ENCODE measurements around the gene LRP11. TPM values are rescaled to one million over a fixed set of nuclear protein-coding genes. Genes with fewer than 3 reads are reported as not detected.

The LRP11 gene
- total RNA-seq, 2 experiments from 2014 or later = 1.9 TPM

GRCh38 chr6:149842331-149842730 is 21.8 kb downstream of the LRP11 start:
- Mint-ChIP-seq H3K27me3 (peaks cover 1% of the 10 kb centered on the region), H3K36me3 (ENCODE audit: low read depth) (no peaks in the 10 kb centered on the region), H3K27ac (no peak overlapping the region), H3K4me3 (no peak overlapping the region), H3K9me3 (no peaks in the 10 kb centered on the region), H3K4me1 (ENCODE audit: low read depth) (no peaks in the 10 kb centered on the region)
- ChIA-PET POLR2A (no interaction called here), CTCF (no interaction called here)
- DNase-seq (no peak), ATAC-seq (no peak)
- intact Hi-C loops (cut with micrococcal nuclease) = no loop called here
- TF ChIP-seq, protein P1, sequence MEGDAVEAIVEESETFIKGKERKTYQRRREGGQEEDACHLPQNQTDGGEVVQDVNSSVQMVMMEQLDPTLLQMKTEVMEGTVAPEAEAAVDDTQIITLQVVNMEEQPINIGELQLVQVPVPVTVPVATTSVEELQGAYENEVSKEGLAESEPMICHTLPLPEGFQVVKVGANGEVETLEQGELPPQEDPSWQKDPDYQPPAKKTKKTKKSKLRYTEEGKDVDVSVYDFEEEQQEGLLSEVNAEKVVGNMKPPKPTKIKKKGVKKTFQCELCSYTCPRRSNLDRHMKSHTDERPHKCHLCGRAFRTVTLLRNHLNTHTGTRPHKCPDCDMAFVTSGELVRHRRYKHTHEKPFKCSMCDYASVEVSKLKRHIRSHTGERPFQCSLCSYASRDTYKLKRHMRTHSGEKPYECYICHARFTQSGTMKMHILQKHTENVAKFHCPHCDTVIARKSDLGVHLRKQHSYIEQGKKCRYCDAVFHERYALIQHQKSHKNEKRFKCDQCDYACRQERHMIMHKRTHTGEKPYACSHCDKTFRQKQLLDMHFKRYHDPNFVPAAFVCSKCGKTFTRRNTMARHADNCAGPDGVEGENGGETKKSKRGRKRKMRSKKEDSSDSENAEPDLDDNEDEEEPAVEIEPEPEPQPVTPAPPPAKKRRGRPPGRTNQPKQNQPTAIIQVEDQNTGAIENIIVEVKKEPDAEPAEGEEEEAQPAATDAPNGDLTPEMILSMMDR (IDR thresholded peaks at IDR 0.05) = no peak

GRCh38 chr6:149840345-149841075 is 23.6 kb downstream of the LRP11 start:
- CTCF ChIA-PET = interaction anchor here (0.6 to 1.8 kb wide), 20 partner anchors 9 to 231 kb away, joined by 3 to 7 read pairs (median 3); partner anchors contain the start of genes RAET1E and RAET1L
- intact Hi-C loops (cut with micrococcal nuclease) = no loop called here
- peaks cover 2% of the 10 kb centered on the region for H3K27me3 Mint-ChIP-seq
- ATAC-seq = peak; percentile 89
- POLR2A ChIA-PET = no interaction called here
- TF ChIP-seq, protein P1 (IDR thresholded peaks at IDR 0.05) = peak; percentile 67
- no peak overlapping the region for H3K4me3 Mint-ChIP-seq
- no peak overlapping the region for H3K27ac Mint-ChIP-seq
- H3K9me3 Mint-ChIP-seq = no peaks in the 10 kb centered on the region
- DNase-seq = peak; percentile 74
- no peaks in the 10 kb centered on the region for H3K36me3 Mint-ChIP-seq (ENCODE audit: low read depth)
- H3K4me1 Mint-ChIP-seq (ENCODE audit: low read depth) = no peaks in the 10 kb centered on the region

GRCh38 chr6:149834513-149835481 is 29.4 kb downstream of the LRP11 start:
- peaks cover 2% of the 10 kb centered on the region for H3K27me3 Mint-ChIP-seq
- H3K27ac Mint-ChIP-seq = no peak overlapping the region
- CTCF ChIA-PET = interaction anchor here (0.7 to 2.5 kb wide), 19 partner anchors 8 to 182 kb away, joined by 3 to 16 read pairs (median 4); no protein-coding TSS in a partner anchor
- ATAC-seq = peak; percentile 76
- no peaks in the 10 kb centered on the region for H3K4me1 Mint-ChIP-seq (ENCODE audit: low read depth)
- TF ChIP-seq, protein P1 (IDR thresholded peaks at IDR 0.05) = peak; percentile 91
- POLR2A ChIA-PET = no interaction called here
- peak; percentile 82 for DNase-seq
- H3K4me3 Mint-ChIP-seq = no peak overlapping the region
- intact Hi-C loops (cut with micrococcal nuclease) = loop anchor here (2.0 to 5.0 kb wide), 2 partner anchors 92 to 183 kb away; no protein-coding TSS in a partner anchor
- no peaks in the 10 kb centered on the region for H3K36me3 Mint-ChIP-seq (ENCODE audit: low read depth)
- no peaks in the 10 kb centered on the region for H3K9me3 Mint-ChIP-seq

DNA sequence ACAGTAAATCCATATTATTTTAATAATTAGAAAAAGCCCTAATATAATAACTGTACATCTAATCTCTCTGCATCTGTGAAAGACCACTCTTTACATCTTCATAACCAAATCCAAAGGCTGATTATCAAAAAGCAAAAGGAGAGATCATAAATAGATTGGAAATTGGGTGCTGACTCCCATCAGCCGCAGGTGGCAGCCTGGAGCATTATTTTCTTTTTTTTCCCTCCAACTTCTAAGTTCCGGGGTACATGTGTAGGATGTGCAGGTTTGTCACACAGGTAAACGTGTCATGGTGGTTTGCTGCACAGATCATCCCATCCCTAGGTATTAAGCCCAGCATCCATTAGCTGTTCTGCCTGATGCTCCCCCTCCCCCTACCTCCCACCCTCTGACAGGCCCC is 30.5 kb downstream of the LRP11 start:
- no peak overlapping the region for H3K4me3 Mint-ChIP-seq
- H3K36me3 Mint-ChIP-seq (ENCODE audit: low read depth) = no peaks in the 10 kb centered on the region
- H3K4me1 Mint-ChIP-seq (ENCODE audit: low read depth) = no peaks in the 10 kb centered on the region
- CTCF ChIA-PET = interaction anchor here (0.8 to 2.5 kb wide), 7 partner anchors 9 to 183 kb away, joined by 3 to 16 read pairs (median 7); no protein-coding TSS in a partner anchor
- H3K27me3 Mint-ChIP-seq = peaks cover 2% of the 10 kb centered on the region
- H3K9me3 Mint-ChIP-seq = no peaks in the 10 kb centered on the region
- H3K27ac Mint-ChIP-seq = no peak overlapping the region
- TF ChIP-seq, protein P1 (IDR thresholded peaks at IDR 0.05) = no peak
- DNase-seq (no peak), ATAC-seq (no peak)
- intact Hi-C loops (cut with micrococcal nuclease) = loop anchor here (2.0 kb wide), 1 partner anchor 93 kb away; no protein-coding TSS in a partner anchor
- POLR2A ChIA-PET = no interaction called here
